Measurements from ENCODE around the gene BEST2. TPM values are rescaled to one million over a fixed set of nuclear protein-coding genes. Genes with fewer than 3 reads are reported as not detected.
A peak's percentile ranks its signal among the peaks of the same experiment; 100 is the strongest.

The BEST2 gene
- total RNA-seq, 1 experiment from 2014 or later: not detected

DNA sequence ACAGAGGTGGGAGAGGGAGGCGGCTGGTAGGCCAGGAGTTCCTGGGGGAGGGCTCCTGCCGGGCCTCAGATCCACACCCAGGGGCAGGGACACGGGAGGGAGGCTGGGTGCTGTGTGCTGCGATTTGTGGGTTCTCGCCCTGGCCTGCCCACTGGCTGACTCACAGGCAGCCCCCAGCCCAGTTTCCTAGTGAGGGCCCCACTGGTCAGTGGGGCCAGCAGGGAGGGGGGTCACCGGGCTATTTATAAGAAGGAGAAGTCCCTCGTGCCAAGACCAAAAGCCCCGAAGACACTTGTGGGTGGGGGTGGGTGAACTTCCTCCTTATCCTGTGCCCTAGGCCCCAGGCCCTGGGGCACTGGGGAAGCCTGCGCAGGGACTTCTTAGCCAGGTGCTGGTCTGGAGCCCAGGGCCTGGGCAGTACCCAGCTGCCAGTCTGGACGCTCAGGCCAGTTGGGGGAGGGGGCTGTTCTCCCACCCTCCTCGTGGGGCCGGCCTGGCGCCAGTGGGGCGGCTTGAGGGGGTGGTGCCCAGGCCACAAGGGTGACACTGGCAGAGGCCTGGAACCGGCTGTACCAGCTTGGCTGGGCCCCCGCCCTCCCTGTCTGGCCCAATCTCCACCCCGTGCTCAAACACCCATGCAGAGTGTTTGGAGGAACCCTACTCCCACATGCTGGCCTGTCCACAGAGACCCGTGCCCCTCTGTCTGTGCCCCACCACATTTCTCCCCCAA lies 34.7 kb downstream of the BEST2 start:
- no peaks in the 10 kb centered on the region for H3K27me3 ChIP-seq (ENCODE audit: control insufficient read depth, insufficient read depth, low read length)
- H3K9me3 ChIP-seq (ENCODE audit: control insufficient read depth, insufficient read depth, low read depth, low read length): no peaks in the 10 kb centered on the region
- DNase-seq (ENCODE audit: low read depth, low spot score) (no peak), ATAC-seq (no peak)
- H3K36me3 ChIP-seq (ENCODE audit: control insufficient read depth, insufficient read depth, low read length): no peaks in the 10 kb centered on the region
- TF ChIP-seq POLR2AphosphoS5 (IDR thresholded peaks at IDR 0.05; ENCODE audit: low read depth, low read length): no peak; the same call in 1 of the 2 replicates
- TF ChIP-seq, protein P1, sequence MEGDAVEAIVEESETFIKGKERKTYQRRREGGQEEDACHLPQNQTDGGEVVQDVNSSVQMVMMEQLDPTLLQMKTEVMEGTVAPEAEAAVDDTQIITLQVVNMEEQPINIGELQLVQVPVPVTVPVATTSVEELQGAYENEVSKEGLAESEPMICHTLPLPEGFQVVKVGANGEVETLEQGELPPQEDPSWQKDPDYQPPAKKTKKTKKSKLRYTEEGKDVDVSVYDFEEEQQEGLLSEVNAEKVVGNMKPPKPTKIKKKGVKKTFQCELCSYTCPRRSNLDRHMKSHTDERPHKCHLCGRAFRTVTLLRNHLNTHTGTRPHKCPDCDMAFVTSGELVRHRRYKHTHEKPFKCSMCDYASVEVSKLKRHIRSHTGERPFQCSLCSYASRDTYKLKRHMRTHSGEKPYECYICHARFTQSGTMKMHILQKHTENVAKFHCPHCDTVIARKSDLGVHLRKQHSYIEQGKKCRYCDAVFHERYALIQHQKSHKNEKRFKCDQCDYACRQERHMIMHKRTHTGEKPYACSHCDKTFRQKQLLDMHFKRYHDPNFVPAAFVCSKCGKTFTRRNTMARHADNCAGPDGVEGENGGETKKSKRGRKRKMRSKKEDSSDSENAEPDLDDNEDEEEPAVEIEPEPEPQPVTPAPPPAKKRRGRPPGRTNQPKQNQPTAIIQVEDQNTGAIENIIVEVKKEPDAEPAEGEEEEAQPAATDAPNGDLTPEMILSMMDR (IDR thresholded peaks at IDR 0.05): no peak
- no peak for TF ChIP-seq SIN3A (IDR thresholded peaks at IDR 0.05; ENCODE audit: borderline replicate concordance, insufficient read depth, low read depth, low read length)
- TF ChIP-seq TCF7L2 (IDR thresholded peaks at IDR 0.05; ENCODE audit: low read depth, low read length): no peak
- TF ChIP-seq, protein P2, sequence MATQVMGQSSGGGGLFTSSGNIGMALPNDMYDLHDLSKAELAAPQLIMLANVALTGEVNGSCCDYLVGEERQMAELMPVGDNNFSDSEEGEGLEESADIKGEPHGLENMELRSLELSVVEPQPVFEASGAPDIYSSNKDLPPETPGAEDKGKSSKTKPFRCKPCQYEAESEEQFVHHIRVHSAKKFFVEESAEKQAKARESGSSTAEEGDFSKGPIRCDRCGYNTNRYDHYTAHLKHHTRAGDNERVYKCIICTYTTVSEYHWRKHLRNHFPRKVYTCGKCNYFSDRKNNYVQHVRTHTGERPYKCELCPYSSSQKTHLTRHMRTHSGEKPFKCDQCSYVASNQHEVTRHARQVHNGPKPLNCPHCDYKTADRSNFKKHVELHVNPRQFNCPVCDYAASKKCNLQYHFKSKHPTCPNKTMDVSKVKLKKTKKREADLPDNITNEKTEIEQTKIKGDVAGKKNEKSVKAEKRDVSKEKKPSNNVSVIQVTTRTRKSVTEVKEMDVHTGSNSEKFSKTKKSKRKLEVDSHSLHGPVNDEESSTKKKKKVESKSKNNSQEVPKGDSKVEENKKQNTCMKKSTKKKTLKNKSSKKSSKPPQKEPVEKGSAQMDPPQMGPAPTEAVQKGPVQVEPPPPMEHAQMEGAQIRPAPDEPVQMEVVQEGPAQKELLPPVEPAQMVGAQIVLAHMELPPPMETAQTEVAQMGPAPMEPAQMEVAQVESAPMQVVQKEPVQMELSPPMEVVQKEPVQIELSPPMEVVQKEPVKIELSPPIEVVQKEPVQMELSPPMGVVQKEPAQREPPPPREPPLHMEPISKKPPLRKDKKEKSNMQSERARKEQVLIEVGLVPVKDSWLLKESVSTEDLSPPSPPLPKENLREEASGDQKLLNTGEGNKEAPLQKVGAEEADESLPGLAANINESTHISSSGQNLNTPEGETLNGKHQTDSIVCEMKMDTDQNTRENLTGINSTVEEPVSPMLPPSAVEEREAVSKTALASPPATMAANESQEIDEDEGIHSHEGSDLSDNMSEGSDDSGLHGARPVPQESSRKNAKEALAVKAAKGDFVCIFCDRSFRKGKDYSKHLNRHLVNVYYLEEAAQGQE (IDR thresholded peaks at IDR 0.05; ENCODE audit: insufficient read depth in 1 of 2, low read depth in 2 of 2, low read length in 1 of 2): no peak
- in situ Hi-C loops (cut with HindIII; ENCODE audit: low pct_unique_long_range_greater_than_20kb, low sequenced_read_pairs): no loop called here
- no peak overlapping the region for H3K4me3 ChIP-seq (ENCODE audit: low read depth in 2 of 2, low read length in 2 of 2)
- ChIA-PET POLR2A (interaction anchor here (0.6 to 0.7 kb wide), 2 partner anchors 51 to 1060 kb away, joined by 3 to 8 read pairs; no protein-coding TSS in a partner anchor), CTCF (interaction anchor here (0.5 to 1.3 kb wide), 2 partner anchors 9 to 12 kb away, joined by 4 to 7 read pairs; no protein-coding TSS in a partner anchor)
- BruUV-seq (replicated peaks): no TSS peak
- H3K4me1 ChIP-seq (ENCODE audit: control insufficient read depth, insufficient read depth, low read length): peaks cover 59% of the 10 kb centered on the region
- intact Hi-C loops (cut with micrococcal nuclease; ENCODE audit: unreplicated experiment): no loop called here
- peak overlapping the region; percentile 99 for H3K27ac ChIP-seq (ENCODE audit: low read length)

GRCh38 chr19:12786952-12787351 lies 35.4 kb downstream of the BEST2 start:
- POLR2A ChIA-PET: interaction anchor here (0.6 kb wide), 2 partner anchors 52 to 1742 kb away, joined by 3 to 8 read pairs; no protein-coding TSS in a partner anchor
- H3K27ac ChIP-seq (ENCODE audit: low read length): peak overlapping the region; percentile 99

More at GRCh38 chr19:12786952-12787351, 35.4 kb downstream of the BEST2 start:
- intact Hi-C loops (cut with micrococcal nuclease; ENCODE audit: unreplicated experiment) (no loop called here), in situ Hi-C loops (cut with HindIII; ENCODE audit: low pct_unique_long_range_greater_than_20kb, low sequenced_read_pairs) (no loop called here)
- Histone ChIP-seq H3K4me3 (ENCODE audit: low read depth in 2 of 2, low read length in 2 of 2) (no peak overlapping the region), H3K9me3 (ENCODE audit: control insufficient read depth, insufficient read depth, low read depth, low read length) (no peaks in the 10 kb centered on the region), H3K27me3 (ENCODE audit: control insufficient read depth, insufficient read depth, low read length) (no peaks in the 10 kb centered on the region), H3K4me1 (ENCODE audit: control insufficient read depth, insufficient read depth, low read length) (peaks cover 58% of the 10 kb centered on the region), H3K36me3 (ENCODE audit: control insufficient read depth, insufficient read depth, low read length) (no peaks in the 10 kb centered on the region; the same call in 1 of the 2 replicates)
- CTCF ChIA-PET: interaction anchor here (1.3 kb wide), 1 partner anchor 9 kb away, joined by 4 read pairs; no protein-coding TSS in a partner anchor
- no peak for TF ChIP-seq TCF7L2 (IDR thresholded peaks at IDR 0.05; ENCODE audit: low read depth, low read length)
- no peak for TF ChIP-seq POLR2AphosphoS5 (IDR thresholded peaks at IDR 0.05; ENCODE audit: low read depth, low read length)
- TF ChIP-seq, protein P2 (IDR thresholded peaks at IDR 0.05; ENCODE audit: insufficient read depth in 1 of 2, low read depth in 2 of 2, low read length in 1 of 2): no peak
- TF ChIP-seq, protein P1 (IDR thresholded peaks at IDR 0.05): no peak
- no peak for TF ChIP-seq SIN3A (IDR thresholded peaks at IDR 0.05; ENCODE audit: borderline replicate concordance, insufficient read depth, low read depth, low read length)
- ATAC-seq (no peak), DNase-seq (ENCODE audit: low read depth, low spot score) (no peak)
- no TSS peak for BruUV-seq (replicated peaks)

All from Panc1 (cell line).